Activated naive CD4-positive, alpha-beta T cell treated with anti-CD3 and anti-CD28 coated beads, Interleukin-2, amount 50 U/mL, for 24 hours (primary cell): ENCODE results near the gene MCC.

Experiments used
- H3K27ac Mint-ChIP-seq: one replicate; pipeline ENCODE4 v1.8.0; 2021; ENCODE audit warnings: mild to moderate bottlenecking, mixed read lengths
- H3K27me3 Mint-ChIP-seq: one replicate; pipeline ENCODE4 v1.8.0; 2021; ENCODE audit warnings: mixed read lengths
- H3K36me3 Mint-ChIP-seq: one replicate; pipeline ENCODE4 v1.8.0; 2021; ENCODE audit warnings: mixed read lengths
- H3K4me1 Mint-ChIP-seq: one replicate; pipeline ENCODE4 v1.8.0; 2021; ENCODE audit warnings: mixed read lengths
- H3K4me3 Mint-ChIP-seq: one replicate; pipeline ENCODE4 v1.8.0; 2021; ENCODE audit warnings: mild to moderate bottlenecking, mixed read lengths
- H3K9me3 Mint-ChIP-seq: one replicate; pipeline ENCODE4 v1.8.0; 2021; ENCODE audit warnings: mixed read lengths

MCC gene

DNA sequence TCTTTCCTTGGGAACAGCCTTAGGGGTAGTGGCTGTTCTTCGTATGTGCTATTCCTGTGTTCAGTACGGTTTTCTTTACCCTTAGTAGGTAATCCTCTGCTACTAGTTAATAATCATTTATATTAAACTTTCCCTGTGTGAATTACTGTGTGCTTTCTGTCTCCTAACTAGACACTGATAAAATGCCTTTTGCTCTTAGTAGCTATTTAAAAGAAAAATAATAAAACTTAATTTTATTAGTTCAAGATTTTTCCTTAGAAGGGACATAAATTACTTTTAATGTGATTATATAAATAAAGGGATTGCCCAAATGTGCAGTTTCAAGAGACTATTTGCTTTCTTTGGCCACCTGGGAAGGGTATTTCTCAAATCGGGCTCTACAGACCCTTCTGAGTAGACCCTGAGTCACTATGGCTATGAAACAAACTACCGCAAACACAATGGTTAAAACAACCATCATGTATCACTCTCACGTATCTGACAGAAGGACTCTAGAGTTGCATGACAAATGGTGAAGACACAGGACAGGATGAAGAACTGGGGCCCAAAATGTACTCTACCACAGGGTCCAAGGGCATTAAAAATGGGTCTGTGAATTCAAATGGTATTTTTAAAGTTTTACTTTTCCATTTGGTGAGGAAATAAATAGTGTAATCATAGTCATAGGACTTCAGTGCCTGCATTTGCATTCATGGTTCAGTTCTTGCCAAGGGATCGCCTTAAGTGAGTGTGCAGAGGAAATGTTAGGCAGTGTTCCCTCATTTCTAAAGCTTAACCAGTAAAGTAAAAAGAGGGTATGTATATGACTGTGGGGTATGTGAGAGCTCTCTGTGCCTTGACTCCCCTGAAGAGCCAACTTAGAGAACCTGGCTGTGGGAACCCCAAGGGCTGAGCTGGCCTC is 150.5 kb downstream of the MCC start:
- Mint-ChIP-seq H3K27me3 (no peaks in the 10 kb centered on the region), H3K4me1 (peaks cover 9% of the 10 kb centered on the region), H3K36me3 (no peaks in the 10 kb centered on the region), H3K27ac (no peak overlapping the region), H3K4me3 (no peak overlapping the region), H3K9me3 (no peaks in the 10 kb centered on the region)

DNA sequence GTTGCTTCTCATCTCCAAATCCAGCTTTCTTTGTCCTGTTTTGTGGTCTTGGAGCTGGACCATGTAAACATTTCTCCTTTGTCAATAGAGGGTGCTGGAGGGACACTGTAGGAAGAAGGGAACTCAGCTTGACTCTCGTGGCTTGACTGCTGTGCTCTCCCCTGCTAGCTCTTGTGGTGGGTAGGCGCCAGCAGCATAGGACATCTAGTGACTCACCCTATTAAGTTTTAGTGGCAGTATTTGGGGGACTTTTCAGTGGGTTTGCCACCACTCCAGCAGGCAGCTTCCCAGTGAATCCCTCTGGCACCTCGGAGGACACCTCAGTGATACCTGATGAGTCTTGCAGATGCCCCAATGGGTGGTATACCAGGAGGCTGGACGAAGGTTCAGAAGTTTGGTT is 151.3 kb downstream of the MCC start:
- Mint-ChIP-seq H3K27ac (no peak overlapping the region), H3K27me3 (no peaks in the 10 kb centered on the region), H3K4me1 (peaks cover 9% of the 10 kb centered on the region), H3K36me3 (no peaks in the 10 kb centered on the region), H3K9me3 (no peaks in the 10 kb centered on the region), H3K4me3 (no peak overlapping the region)

DNA sequence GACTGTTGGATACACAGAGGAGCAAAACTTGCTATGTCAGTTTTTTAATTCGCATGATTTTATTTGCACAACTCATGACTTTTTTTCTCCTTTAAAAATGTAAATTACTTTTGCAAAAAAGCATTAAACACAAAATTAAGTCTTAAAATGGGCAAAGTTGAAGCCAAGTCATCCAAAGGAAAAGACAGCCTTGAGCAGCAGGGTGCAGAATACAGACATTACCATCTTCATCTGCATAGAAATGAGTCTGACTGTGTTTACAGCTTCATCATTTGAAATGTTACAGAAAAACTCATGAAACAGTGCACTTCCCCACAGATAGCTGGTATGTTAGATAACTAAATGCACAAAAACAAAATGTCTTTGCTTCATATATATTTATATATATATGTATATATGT is 154.8 kb downstream of the MCC start:
- no peak overlapping the region for H3K4me3 Mint-ChIP-seq
- peaks cover 18% of the 10 kb centered on the region for H3K4me1 Mint-ChIP-seq
- H3K27me3 Mint-ChIP-seq: no peaks in the 10 kb centered on the region
- no peak overlapping the region for H3K27ac Mint-ChIP-seq
- no peaks in the 10 kb centered on the region for H3K36me3 Mint-ChIP-seq
- H3K9me3 Mint-ChIP-seq: no peaks in the 10 kb centered on the region

DNA sequence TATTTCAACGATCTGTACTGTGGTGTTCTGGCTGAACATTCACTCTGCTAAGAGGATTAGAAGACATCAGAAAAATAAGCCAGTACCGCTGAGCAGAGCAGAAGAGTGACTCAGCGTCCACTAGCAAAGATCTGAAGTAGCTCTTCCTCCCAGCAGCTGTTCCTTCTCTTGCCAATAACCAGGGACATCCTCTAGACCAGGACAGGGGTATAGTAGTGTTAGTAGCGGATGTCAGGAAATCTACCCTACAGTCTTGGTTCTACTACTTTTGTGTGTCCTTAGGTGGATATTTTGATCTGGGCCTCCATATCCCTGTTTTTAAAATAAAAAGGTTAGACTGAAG is 157.1 kb downstream of the MCC start:
- H3K27ac Mint-ChIP-seq: no peak overlapping the region

DNA sequence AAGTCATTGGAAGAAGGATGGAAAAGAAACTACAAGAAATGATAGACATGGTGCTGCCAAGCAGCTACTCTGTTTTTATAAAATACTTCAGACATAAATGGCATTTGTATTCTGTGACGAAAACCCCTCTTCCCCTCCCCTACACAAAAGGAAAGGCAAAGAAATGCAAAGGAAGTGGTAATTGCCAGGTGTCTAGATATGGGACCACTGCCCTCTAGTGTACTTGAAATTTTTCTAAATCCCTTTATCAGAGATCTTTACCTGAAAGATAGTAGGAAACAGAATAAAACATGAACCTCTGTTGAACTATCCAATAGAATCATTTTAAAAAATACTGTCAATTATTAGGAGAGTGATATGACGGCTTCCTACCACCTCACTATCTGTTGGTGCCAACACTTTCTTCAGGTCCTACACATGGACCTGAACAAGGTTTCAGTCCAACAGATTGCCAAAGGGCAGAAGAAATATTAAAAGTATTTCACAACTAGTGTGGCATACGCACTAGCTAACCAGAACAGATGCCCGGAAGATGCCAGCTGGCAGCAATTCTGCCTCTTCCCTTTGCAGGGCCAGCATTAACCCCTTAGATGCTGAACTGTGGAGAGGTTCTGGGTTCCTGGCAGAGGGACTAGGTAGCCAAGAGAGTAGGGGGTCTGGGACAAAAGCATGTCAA is 157.6 kb downstream of the MCC start:
- H3K4me3 Mint-ChIP-seq: no peak overlapping the region
- no peak overlapping the region for H3K27ac Mint-ChIP-seq
- H3K27me3 Mint-ChIP-seq: no peaks in the 10 kb centered on the region
- peaks cover 18% of the 10 kb centered on the region for H3K4me1 Mint-ChIP-seq
- no peaks in the 10 kb centered on the region for H3K9me3 Mint-ChIP-seq
- H3K36me3 Mint-ChIP-seq: no peaks in the 10 kb centered on the region

More for the DNA sequence above, 157.1 kb downstream of the MCC start:
- no peaks in the 10 kb centered on the region for H3K27me3 Mint-ChIP-seq
- H3K9me3 Mint-ChIP-seq: no peaks in the 10 kb centered on the region
- H3K4me1 Mint-ChIP-seq: peaks cover 18% of the 10 kb centered on the region
- no peaks in the 10 kb centered on the region for H3K36me3 Mint-ChIP-seq
- no peak overlapping the region for H3K4me3 Mint-ChIP-seq

DNA sequence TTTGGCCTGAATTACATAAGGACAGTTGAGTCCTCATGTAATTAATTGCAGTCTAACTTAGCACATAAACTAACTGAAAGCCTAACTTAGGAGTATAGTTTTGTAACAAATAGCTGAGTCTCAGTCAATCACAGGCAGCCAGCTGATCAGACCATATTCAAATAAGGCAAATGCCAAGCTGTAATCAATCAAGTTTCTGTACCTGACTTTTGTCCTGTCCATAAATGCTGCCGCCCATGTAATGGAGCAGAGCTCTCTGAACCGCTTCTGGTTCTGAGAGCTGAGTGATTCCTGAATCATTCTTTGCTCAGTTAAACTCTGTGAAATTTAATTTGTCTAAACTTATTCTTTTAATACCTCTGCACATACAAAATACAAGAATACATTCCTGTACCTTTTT is 158.3 kb downstream of the MCC start:
- Mint-ChIP-seq H3K4me1 (peaks cover 13% of the 10 kb centered on the region), H3K27me3 (no peaks in the 10 kb centered on the region), H3K4me3 (no peak overlapping the region), H3K27ac (no peak overlapping the region), H3K9me3 (no peaks in the 10 kb centered on the region), H3K36me3 (no peaks in the 10 kb centered on the region)

DNA sequence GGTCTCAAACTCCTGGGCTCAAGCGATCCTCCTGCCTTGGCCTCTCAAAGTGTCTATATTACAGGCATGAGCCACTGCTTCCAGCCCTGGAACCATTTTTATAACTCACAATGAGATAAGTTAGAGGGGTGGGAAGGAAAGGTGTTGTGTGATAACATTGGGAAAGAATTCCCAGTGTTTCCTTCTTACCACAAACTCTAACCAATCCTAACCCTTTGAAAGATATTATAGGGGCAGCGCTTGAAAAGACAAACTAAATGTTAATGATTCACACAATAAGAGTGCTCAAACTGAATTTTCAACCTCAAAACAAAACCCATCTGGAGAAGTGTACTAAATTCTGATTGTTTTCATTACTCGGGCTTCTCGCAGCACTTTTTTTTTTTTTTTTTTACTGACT is 163.2 kb downstream of the MCC start:
- peaks cover under 1% of the 10 kb centered on the region for H3K4me1 Mint-ChIP-seq
- no peaks in the 10 kb centered on the region for H3K27me3 Mint-ChIP-seq
- no peak overlapping the region for H3K4me3 Mint-ChIP-seq
- no peaks in the 10 kb centered on the region for H3K36me3 Mint-ChIP-seq
- H3K27ac Mint-ChIP-seq: no peak overlapping the region
- no peaks in the 10 kb centered on the region for H3K9me3 Mint-ChIP-seq

DNA sequence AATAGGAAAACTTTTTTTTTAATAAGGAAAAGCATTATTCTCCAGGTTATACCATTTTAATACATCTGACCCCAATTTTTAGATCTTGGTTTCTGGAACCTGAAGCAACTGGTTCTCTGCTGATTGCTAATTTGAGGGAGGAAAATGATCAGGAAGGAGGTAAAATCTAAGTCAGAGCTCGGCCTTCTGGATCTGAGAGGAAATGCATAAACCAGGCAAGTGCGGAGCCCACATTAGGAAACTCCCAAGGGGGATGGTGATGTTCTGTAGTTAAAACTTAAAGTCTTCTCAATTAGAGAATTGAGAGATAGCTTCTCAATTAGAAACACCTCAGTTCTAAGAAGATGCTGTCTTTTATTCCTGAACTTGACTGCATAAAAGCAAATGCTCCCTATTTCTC is 167.0 kb downstream of the MCC start:
- Mint-ChIP-seq H3K4me1 (no peaks in the 10 kb centered on the region), H3K27ac (no peak overlapping the region), H3K27me3 (no peaks in the 10 kb centered on the region), H3K36me3 (no peaks in the 10 kb centered on the region), H3K9me3 (no peaks in the 10 kb centered on the region), H3K4me3 (no peak overlapping the region)

DNA sequence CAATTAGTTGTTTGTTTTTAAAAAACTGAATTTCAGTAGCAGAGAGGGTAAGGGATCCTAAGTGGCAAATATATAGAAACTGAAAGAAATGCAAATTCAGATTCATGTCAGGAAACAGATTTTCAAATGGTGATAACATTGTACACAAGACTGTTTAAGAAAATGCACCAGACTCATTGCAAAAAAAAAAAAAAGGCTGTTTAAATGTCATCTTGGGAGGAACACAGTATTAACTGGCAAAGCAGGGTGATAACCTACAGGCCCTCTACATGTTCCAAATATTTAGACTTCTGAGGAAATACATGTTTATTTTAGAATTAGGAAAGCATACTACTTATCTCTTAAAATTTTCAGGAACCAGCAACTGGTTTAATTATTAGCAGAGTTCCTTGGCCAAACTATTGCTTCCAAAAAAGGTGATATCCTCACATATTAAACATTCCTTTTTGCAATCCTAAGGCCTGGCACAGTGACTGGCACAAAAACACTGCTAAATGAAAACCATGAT is 167.9 kb downstream of the MCC start:
- Mint-ChIP-seq H3K27ac (no peak overlapping the region), H3K27me3 (no peaks in the 10 kb centered on the region), H3K4me1 (no peaks in the 10 kb centered on the region), H3K9me3 (no peaks in the 10 kb centered on the region), H3K4me3 (no peak overlapping the region), H3K36me3 (no peaks in the 10 kb centered on the region)

DNA sequence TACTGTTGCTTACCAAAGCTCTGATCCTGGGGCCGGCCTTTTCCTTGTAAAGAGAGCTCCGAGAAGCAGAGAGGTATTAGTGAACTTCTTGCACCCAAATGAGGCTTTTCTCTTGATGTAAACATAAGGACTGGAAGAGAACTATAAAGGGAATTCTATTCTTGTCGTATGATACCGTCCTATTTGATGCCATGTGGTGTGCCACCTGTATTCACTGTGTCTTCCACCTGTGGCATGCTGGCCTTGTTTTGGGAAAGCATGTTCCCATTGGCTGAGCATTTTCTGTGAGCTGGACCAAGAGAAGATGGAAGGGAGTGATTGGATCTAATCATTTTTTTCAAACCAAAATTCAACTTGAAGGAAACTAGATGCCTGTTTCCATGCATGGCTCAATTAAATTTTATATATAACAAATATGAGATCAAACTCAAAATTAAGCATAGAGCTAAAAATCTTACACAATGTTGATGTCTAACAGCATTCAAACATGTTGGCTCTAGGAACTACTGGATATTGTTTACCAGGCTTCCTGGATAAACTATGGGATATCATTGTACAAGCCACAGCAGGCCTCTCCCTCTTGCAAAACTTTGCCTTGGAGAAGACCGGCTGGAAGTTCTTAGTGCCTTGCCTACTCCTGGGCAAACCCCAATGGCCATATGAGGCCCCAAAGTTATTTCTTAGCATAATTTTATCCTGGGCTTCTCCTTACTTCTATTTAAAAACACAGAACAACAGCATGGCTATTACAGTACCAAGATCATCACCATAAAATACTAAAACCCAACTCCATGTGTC is 168.8 kb downstream of the MCC start:
- H3K27me3 Mint-ChIP-seq: no peaks in the 10 kb centered on the region
- no peaks in the 10 kb centered on the region for H3K4me1 Mint-ChIP-seq
- no peak overlapping the region for H3K4me3 Mint-ChIP-seq
- H3K27ac Mint-ChIP-seq: no peak overlapping the region
- H3K9me3 Mint-ChIP-seq: no peaks in the 10 kb centered on the region
- no peaks in the 10 kb centered on the region for H3K36me3 Mint-ChIP-seq

DNA sequence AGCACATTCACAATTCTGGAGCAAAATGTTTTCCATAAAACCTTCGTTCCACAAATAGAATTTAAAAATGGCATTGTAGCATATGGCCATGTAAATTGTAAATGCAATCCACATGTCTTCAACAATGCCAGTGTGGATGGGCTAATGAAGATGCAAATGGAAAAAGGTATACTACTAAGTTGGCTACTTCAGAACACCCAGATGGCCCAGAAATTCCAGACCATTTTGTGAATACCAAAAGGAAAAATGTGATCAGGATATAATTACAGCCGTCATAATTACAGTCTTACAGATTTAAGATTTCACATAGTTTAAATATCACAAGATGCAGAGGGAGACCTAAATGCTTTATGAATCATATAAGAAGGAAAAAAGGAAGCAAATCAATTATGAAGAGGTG is 170.6 kb downstream of the MCC start:
- Mint-ChIP-seq H3K4me3 (no peak overlapping the region), H3K9me3 (no peaks in the 10 kb centered on the region)

DNA sequence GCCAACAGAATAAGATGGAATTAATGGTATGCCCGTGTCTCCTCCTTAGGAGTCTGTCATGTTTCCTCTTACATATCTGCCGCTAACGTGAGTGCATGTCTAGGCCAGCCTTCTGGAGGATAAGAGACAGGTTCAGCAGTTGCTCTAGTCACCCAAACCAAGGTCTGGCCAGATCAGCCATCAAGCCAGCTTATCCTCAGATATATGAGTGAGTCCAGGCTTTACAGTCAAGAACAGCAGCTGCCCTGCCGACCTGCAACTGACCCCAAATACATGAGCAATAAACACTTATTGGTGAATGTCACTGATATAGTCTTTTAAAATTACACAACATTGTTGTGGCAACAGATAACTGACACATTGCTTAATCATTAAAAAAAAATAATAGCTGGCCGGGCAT is 177.0 kb downstream of the MCC start:
- no peaks in the 10 kb centered on the region for H3K4me1 Mint-ChIP-seq
- no peaks in the 10 kb centered on the region for H3K36me3 Mint-ChIP-seq
- no peak overlapping the region for H3K4me3 Mint-ChIP-seq
- peaks cover 12% of the 10 kb centered on the region for H3K27me3 Mint-ChIP-seq
- no peak overlapping the region for H3K27ac Mint-ChIP-seq
- H3K9me3 Mint-ChIP-seq: no peaks in the 10 kb centered on the region

More for the DNA sequence above, 170.6 kb downstream of the MCC start:
- H3K36me3 Mint-ChIP-seq: no peaks in the 10 kb centered on the region
- H3K27ac Mint-ChIP-seq: no peak overlapping the region
- no peaks in the 10 kb centered on the region for H3K4me1 Mint-ChIP-seq
- H3K27me3 Mint-ChIP-seq: no peaks in the 10 kb centered on the region

DNA sequence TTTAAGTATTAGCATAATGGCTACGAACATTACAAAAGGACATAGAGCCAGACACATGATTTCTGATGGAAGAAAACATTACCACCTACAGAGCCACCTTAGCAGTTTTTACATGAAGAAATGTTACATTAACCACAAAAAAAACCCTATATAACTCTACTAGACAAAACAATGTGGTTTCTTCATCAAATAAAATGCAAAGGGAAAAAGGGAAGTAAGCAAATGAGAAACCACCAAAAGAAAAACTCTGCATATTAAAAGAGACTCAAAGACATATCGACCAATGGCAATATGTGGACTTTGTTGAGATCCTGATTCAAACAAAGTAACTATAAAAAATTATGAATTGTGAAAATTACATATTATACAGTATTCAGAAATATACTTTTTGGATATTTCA is 186.1 kb downstream of the MCC start:
- Mint-ChIP-seq H3K4me1 (no peaks in the 10 kb centered on the region), H3K27ac (no peak overlapping the region), H3K36me3 (no peaks in the 10 kb centered on the region), H3K9me3 (no peaks in the 10 kb centered on the region), H3K4me3 (no peak overlapping the region), H3K27me3 (peaks cover 16% of the 10 kb centered on the region)

DNA sequence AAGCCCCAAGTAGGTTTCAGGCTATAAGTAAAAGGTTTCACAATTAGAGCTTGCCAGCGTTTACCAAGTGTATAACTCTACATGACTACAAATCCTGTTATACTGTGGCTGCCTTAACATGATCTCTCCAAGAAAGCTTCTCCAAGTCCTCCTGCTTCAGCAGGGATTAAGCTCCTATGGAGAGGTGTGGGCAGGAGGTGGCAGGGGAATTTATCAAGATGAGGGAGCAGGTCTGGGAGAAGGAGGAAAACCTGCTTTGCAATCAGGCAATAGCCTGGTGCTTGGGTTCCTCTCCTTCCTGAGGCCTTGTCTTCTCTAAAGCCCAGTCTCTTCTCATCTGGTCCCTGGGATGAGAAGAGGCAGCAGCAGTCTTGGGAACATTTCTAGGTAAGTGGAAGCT is 188.7 kb downstream of the MCC start:
- no peaks in the 10 kb centered on the region for H3K9me3 Mint-ChIP-seq
- H3K4me3 Mint-ChIP-seq: no peak overlapping the region
- H3K27me3 Mint-ChIP-seq: peaks cover 26% of the 10 kb centered on the region
- H3K27ac Mint-ChIP-seq: no peak overlapping the region
- H3K36me3 Mint-ChIP-seq: no peaks in the 10 kb centered on the region
- H3K4me1 Mint-ChIP-seq: peaks cover 9% of the 10 kb centered on the region

DNA sequence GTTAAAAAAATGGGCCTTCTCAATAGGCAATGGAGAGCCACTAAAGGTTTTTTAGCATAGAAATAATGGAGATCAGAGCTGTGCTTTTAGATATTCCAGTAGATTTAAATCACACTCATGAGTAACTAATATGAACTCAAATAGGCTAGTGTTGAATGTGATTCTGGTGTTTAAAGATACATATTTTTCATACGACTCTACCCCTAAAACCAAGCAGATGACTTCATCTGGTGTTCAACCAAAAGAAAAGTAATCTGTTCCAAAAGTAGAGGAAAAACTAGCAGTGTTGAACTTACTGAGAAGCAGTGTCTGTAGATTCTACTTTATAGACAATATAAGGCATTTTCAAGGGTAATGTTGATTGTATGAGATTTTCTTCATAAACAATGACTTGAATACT is 191.6 kb downstream of the MCC start:
- Mint-ChIP-seq H3K9me3 (no peaks in the 10 kb centered on the region), H3K4me1 (peaks cover 25% of the 10 kb centered on the region), H3K27me3 (peaks cover 29% of the 10 kb centered on the region), H3K27ac (no peak overlapping the region), H3K4me3 (no peak overlapping the region), H3K36me3 (no peaks in the 10 kb centered on the region)

DNA sequence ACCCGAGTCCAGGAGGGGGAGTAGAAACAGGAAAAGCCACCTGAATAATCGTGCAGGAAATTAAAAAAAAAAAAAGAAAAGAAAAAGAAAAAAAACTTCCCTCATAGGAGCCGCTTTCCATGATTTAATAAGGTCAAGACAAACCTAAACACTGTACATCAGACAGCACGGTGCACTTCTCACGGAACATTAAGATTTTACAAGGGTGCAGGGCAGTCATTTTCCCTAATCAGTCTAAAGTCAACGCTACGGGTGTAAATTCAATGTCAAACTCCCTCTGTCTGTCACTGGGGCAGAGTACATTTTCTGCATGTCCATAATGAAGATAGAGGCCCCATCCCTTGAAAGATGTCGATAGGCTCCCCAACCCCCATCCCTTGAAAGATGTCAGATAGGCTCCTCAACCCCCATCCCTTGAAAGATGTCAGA is 193.1 kb downstream of the MCC start:
- Mint-ChIP-seq H3K27me3 (peaks cover 34% of the 10 kb centered on the region), H3K27ac (no peak overlapping the region)

More for the DNA sequence above, 193.1 kb downstream of the MCC start:
- Mint-ChIP-seq H3K9me3 (no peaks in the 10 kb centered on the region), H3K4me3 (peak overlapping the region; percentile 92), H3K36me3 (no peaks in the 10 kb centered on the region), H3K4me1 (peaks cover 25% of the 10 kb centered on the region)
